ENCODE measurements around the gene PAPPA. TPM values are rescaled to one million over a fixed set of nuclear protein-coding genes. Genes with fewer than 3 reads are reported as not detected.

Gene PAPPA
- total RNA-seq, 1 experiment from 2014 or later = 0.05 TPM

GRCh38 chr9:116337015-116337414 is 183.4 kb downstream of the PAPPA start:
- DNase-seq (ENCODE audit: low read depth, low spot score) (no peak), ATAC-seq (no peak)
- Histone ChIP-seq H3K27me3 (ENCODE audit: insufficient read depth, low read length) (peaks cover 92% of the 10 kb centered on the region), H3K36me3 (ENCODE audit: control insufficient read depth in 1 of 2, insufficient read depth in 2 of 2, low read length in 2 of 2) (no peaks in the 10 kb centered on the region), H3K4me2 (ENCODE audit: low read length) (no peak overlapping the region), H3K4me1 (ENCODE audit: control insufficient read depth in 1 of 2, insufficient read depth in 2 of 2, low read length in 2 of 2) (no peaks in the 10 kb centered on the region), H3K9ac (ENCODE audit: low read length) (no peak overlapping the region), H3K79me2 (ENCODE audit: insufficient read depth, low read length) (no peaks in the 10 kb centered on the region), H3K27ac (ENCODE audit: low read depth, low read length) (no peak overlapping the region), H4K20me1 (ENCODE audit: insufficient read depth) (no peaks in the 10 kb centered on the region), H3K9me3 (ENCODE audit: control insufficient read depth in 1 of 2, insufficient read depth in 1 of 2, low read depth in 1 of 2, low read length in 2 of 2) (no peaks in the 10 kb centered on the region), H3K4me3 (replicated peaks in 1 of 2; ENCODE audit: low read depth in 1 of 2, low read length in 2 of 2) (no peak overlapping the region), H3K9me2 (ENCODE audit: insufficient read depth) (no peaks in the 10 kb centered on the region), H2AFZ (ENCODE audit: low read depth, low read length, poor library complexity, severe bottlenecking) (no peak overlapping the region)
- ChIA-PET POLR2A (no interaction called here), RAD21 (ENCODE audit: low non-redundant PET in 1 of 2, low total read pairs in 2 of 2, uncharacterized antibody in 2 of 2, unreplicated experiment in 2 of 2) (no interaction called here), CTCF (no interaction called here)
- TF ChIP-seq CBX3 (IDR thresholded peaks at IDR 0.05; ENCODE audit: low read depth) = no peak
- TF ChIP-seq RAD21 (IDR thresholded peaks at IDR 0.05; ENCODE audit: low read depth) = no peak
- BruUV-seq (replicated peaks) = no TSS peak
- intact Hi-C loops (cut with micrococcal nuclease) = no loop called here

GRCh38 chr9:116340270-116340669 is 186.7 kb downstream of the PAPPA start:
- no peaks in the 10 kb centered on the region for H3K9me2 ChIP-seq (ENCODE audit: insufficient read depth)
- H3K27me3 ChIP-seq (ENCODE audit: insufficient read depth, low read length) = peaks cover 80% of the 10 kb centered on the region
- no peaks in the 10 kb centered on the region for H3K79me2 ChIP-seq (ENCODE audit: insufficient read depth, low read length)
- no peak for ATAC-seq
- no peaks in the 10 kb centered on the region for H4K20me1 ChIP-seq (ENCODE audit: insufficient read depth)
- no peak overlapping the region for H3K4me3 ChIP-seq (replicated peaks in 1 of 2; ENCODE audit: low read depth in 1 of 2, low read length in 2 of 2)
- POLR2A ChIA-PET = no interaction called here
- CTCF ChIA-PET = no interaction called here
- RAD21 ChIA-PET (ENCODE audit: low non-redundant PET in 1 of 2, low total read pairs in 2 of 2, uncharacterized antibody in 2 of 2, unreplicated experiment in 2 of 2) = no interaction called here
- BruUV-seq (replicated peaks) = no TSS peak
- H3K27ac ChIP-seq (ENCODE audit: low read depth, low read length) = no peak overlapping the region
- DNase-seq (ENCODE audit: low read depth, low spot score) = no peak
- H3K36me3 ChIP-seq (ENCODE audit: control insufficient read depth in 1 of 2, insufficient read depth in 2 of 2, low read length in 2 of 2) = no peaks in the 10 kb centered on the region
- H3K9me3 ChIP-seq (ENCODE audit: control insufficient read depth in 1 of 2, insufficient read depth in 1 of 2, low read depth in 1 of 2, low read length in 2 of 2) = no peaks in the 10 kb centered on the region
- H3K4me1 ChIP-seq (ENCODE audit: control insufficient read depth in 1 of 2, insufficient read depth in 2 of 2, low read length in 2 of 2) = no peaks in the 10 kb centered on the region
- H3K4me2 ChIP-seq (ENCODE audit: low read length) = no peak overlapping the region
- no peak overlapping the region for H2AFZ ChIP-seq (ENCODE audit: low read depth, low read length, poor library complexity, severe bottlenecking)
- intact Hi-C loops (cut with micrococcal nuclease) = no loop called here
- no peak overlapping the region for H3K9ac ChIP-seq (ENCODE audit: low read length)
- no peak for TF ChIP-seq ZBTB33 (IDR thresholded peaks at IDR 0.05; ENCODE audit: extremely low read depth, insufficient replicate concordance, low read length)
- no peak for TF ChIP-seq ELF1 (IDR thresholded peaks at IDR 0.05; ENCODE audit: borderline replicate concordance, low read depth)
- no peak for TF ChIP-seq ATF3 (IDR thresholded peaks at IDR 0.05)
- TF ChIP-seq SIN3A (IDR thresholded peaks at IDR 0.05; ENCODE audit: low read depth) = no peak
- TF ChIP-seq YY1 (IDR thresholded peaks at IDR 0.05; ENCODE audit: extremely low read depth, insufficient replicate concordance, low read depth, low read length) = no peak
- TF ChIP-seq CTCF (IDR thresholded peaks at IDR 0.05 in 2 of 3, conservative IDR thresholded peaks at IDR 0.05 in 1 of 3; ENCODE audit: borderline replicate concordance in 1 of 3, insufficient read depth in 1 of 3, low read depth in 2 of 3, low read length in 2 of 3) = no peak
- TF ChIP-seq MAX (IDR thresholded peaks at IDR 0.05) = no peak
- no peak for TF ChIP-seq SRF (IDR thresholded peaks at IDR 0.05; ENCODE audit: low read depth)
- no peak for TF ChIP-seq RAD21 (IDR thresholded peaks at IDR 0.05; ENCODE audit: low read depth)
- TF ChIP-seq POLR2AphosphoS5 (IDR thresholded peaks at IDR 0.05; ENCODE audit: low read depth, low read length) = no peak
- no peak for TF ChIP-seq EZH2 (IDR thresholded peaks at IDR 0.05)
- no peak for TF ChIP-seq ZNF274 (IDR thresholded peaks at IDR 0.05; ENCODE audit: low read depth, low read length)
- TF ChIP-seq POLR2A (IDR thresholded peaks at IDR 0.05; ENCODE audit: borderline replicate concordance, extremely low read depth, insufficient read depth, insufficient read length) = no peak
- TF ChIP-seq ZFX (IDR thresholded peaks at IDR 0.05) = no peak
